ENCODE measurements around the gene COL10A1. TPM values are rescaled to one million over a fixed set of nuclear protein-coding genes. Genes with fewer than 3 reads are reported as not detected.

COL10A1 gene
- total RNA-seq, 1 donor from 2014 or later, result not detected

- H3K4me1 Mint-ChIP-seq (ENCODE audit: low read depth, unreplicated experiment), result peaks cover 1% of the 10 kb centered on the region
- DNase-seq, result no peak
- no peak for TF ChIP-seq CTCF (IDR thresholded peaks at IDR 0.05; ENCODE audit: partially characterized antibody, unreplicated experiment)
- H3K36me3 Mint-ChIP-seq (ENCODE audit: unreplicated experiment), result no peaks in the 10 kb centered on the region
- no peaks in the 10 kb centered on the region for H3K9me3 Mint-ChIP-seq (ENCODE audit: unreplicated experiment)
- no peak overlapping the region for H3K4me3 Mint-ChIP-seq (ENCODE audit: unreplicated experiment)
- H3K27ac Mint-ChIP-seq (ENCODE audit: unreplicated experiment), result no peak overlapping the region
- H3K27me3 Mint-ChIP-seq (ENCODE audit: unreplicated experiment), result no peaks in the 10 kb centered on the region
Measured at GRCh38 chr6:116078522-116078921, 47.4 kb downstream of the COL10A1 start.

GRCh38 chr6:116074732-116075390 is 51.1 kb downstream of the COL10A1 start:
- no peaks in the 10 kb centered on the region for H3K9me3 Mint-ChIP-seq (ENCODE audit: unreplicated experiment)
- no peaks in the 10 kb centered on the region for H3K36me3 Mint-ChIP-seq (ENCODE audit: unreplicated experiment)
- H3K27me3 Mint-ChIP-seq (ENCODE audit: unreplicated experiment), result no peaks in the 10 kb centered on the region
- no peak overlapping the region for H3K27ac Mint-ChIP-seq (ENCODE audit: unreplicated experiment)
- peaks cover 2% of the 10 kb centered on the region for H3K4me1 Mint-ChIP-seq (ENCODE audit: low read depth, unreplicated experiment)
- H3K4me3 Mint-ChIP-seq (ENCODE audit: unreplicated experiment), result no peak overlapping the region
- no peak for TF ChIP-seq CTCF (IDR thresholded peaks at IDR 0.05; ENCODE audit: partially characterized antibody, unreplicated experiment)
- no peak for DNase-seq

- no peaks in the 10 kb centered on the region for H3K27me3 Mint-ChIP-seq (ENCODE audit: unreplicated experiment)
- H3K27ac Mint-ChIP-seq (ENCODE audit: unreplicated experiment), result no peak overlapping the region
- DNase-seq, result no peak
- H3K4me1 Mint-ChIP-seq (ENCODE audit: low read depth, unreplicated experiment), result peaks cover 7% of the 10 kb centered on the region
- H3K4me3 Mint-ChIP-seq (ENCODE audit: unreplicated experiment), result no peak overlapping the region
- no peaks in the 10 kb centered on the region for H3K36me3 Mint-ChIP-seq (ENCODE audit: unreplicated experiment)
- no peaks in the 10 kb centered on the region for H3K9me3 Mint-ChIP-seq (ENCODE audit: unreplicated experiment)
- no peak for TF ChIP-seq CTCF (IDR thresholded peaks at IDR 0.05; ENCODE audit: partially characterized antibody, unreplicated experiment)
Measured at GRCh38 chr6:116073765-116074440, 52.0 kb downstream of the COL10A1 start.

GRCh38 chr6:116072368-116072767 is 53.6 kb downstream of the COL10A1 start:
- Mint-ChIP-seq H3K4me3 (ENCODE audit: unreplicated experiment) (no peak overlapping the region), H3K4me1 (ENCODE audit: low read depth, unreplicated experiment) (peaks cover 6% of the 10 kb centered on the region), H3K9me3 (ENCODE audit: unreplicated experiment) (no peaks in the 10 kb centered on the region), H3K27ac (ENCODE audit: unreplicated experiment) (no peak overlapping the region), H3K36me3 (ENCODE audit: unreplicated experiment) (no peaks in the 10 kb centered on the region), H3K27me3 (ENCODE audit: unreplicated experiment) (no peaks in the 10 kb centered on the region)
- no peak for DNase-seq
- no peak for TF ChIP-seq CTCF (IDR thresholded peaks at IDR 0.05; ENCODE audit: partially characterized antibody, unreplicated experiment)
